PC-9 (cell line): ENCODE results near the gene ASCC3. TPM values are rescaled to one million over a fixed set of nuclear protein-coding genes. Genes with fewer than 3 reads are reported as not detected.

ENCODE experiments used
- BruUV-seq: library from RNA; stranded (reverse); fragments of 400-500 nt; replicated peaks from 2 replicates; lab custom pipeline; 2021; lab: Mats Ljungman, UMichigan
- CTCF ChIA-PET: fragments of 300-600 bp; sonication (Branson Sonifier 250); formaldehyde crosslinking; loops from one replicate; lab custom pipeline; 2022; ENCODE audit warnings: antibody characterized with exemption; lab: Charles Lee
- POLR2A ChIA-PET: fragments of 300-600 bp; sonication (Branson Sonifier 250); formaldehyde crosslinking; loops from one replicate; lab custom pipeline; 2022; ENCODE audit warnings: antibody characterized with exemption; ENCODE audit not compliant: unreplicated experiment; lab: Charles Lee
- DNase-seq, 2 experiments: peaks; one replicate each; pipeline versions ENCODE4 v3.0.0 to v3.0.0-alpha.2; 2015 to 2022; ENCODE audit warnings: mixed read lengths in 1 of 2
- H2AFZ ChIP-seq: fragments of 200-600 bp; sonication (generic); 2 replicates; pipeline ENCODE4 v1.8.1; 2017; ENCODE audit warnings: antibody characterized with exemption
- H3F3A ChIP-seq: fragments of 200-600 bp; sonication (generic); 2 replicates; pipeline ENCODE4 v1.8.1; 2017; ENCODE audit warnings: antibody characterized with exemption, mild to moderate bottlenecking, low read depth; ENCODE audit not compliant: insufficient read depth
- H3K27ac ChIP-seq: fragments of 200-600 bp; sonication (generic); 2 replicates; pipeline ENCODE4 v1.6.1; 2016; ENCODE audit warnings: mixed run types
- H3K27me3 ChIP-seq: fragments of 200-600 bp; sonication (generic); 2 replicates; pipeline ENCODE4 v1.6.1; 2016; ENCODE audit warnings: low read depth, mixed run types; ENCODE audit not compliant: insufficient read depth
- H3K36me3 ChIP-seq: fragments of 200-600 bp; sonication (generic); 2 replicates; pipeline ENCODE4 v1.6.1; 2016; ENCODE audit warnings: low read depth, mixed run types
- H3K4me1 ChIP-seq: fragments of 200-600 bp; sonication (generic); replicated peaks from 2 replicates; pipeline ENCODE4 v1.6.1; 2016; ENCODE audit warnings: mixed run types; ENCODE audit not compliant: insufficient read depth
- H3K4me2 ChIP-seq: fragments of 200-600 bp; sonication (generic); 2 replicates; pipeline ENCODE4 v1.6.1; 2017; ENCODE audit warnings: mixed run types
- H3K4me3 ChIP-seq: fragments of 200-600 bp; sonication (generic); 2 replicates; pipeline ENCODE4 v1.6.1; 2016; ENCODE audit warnings: mixed run types
- H3K79me2 ChIP-seq: fragments of 200-600 bp; sonication (generic); 2 replicates; pipeline ENCODE4 v1.6.1; 2017; ENCODE audit warnings: low read depth, mixed run types
- H3K9me2 ChIP-seq: fragments of 200-600 bp; sonication (generic); 2 replicates; pipeline ENCODE4 v1.8.1; 2017; ENCODE audit warnings: mild to moderate bottlenecking; ENCODE audit not compliant: insufficient read depth
- H3K9me3 ChIP-seq: fragments of 200-600 bp; sonication (generic); 2 replicates; pipeline ENCODE4 v1.8.1; 2016; ENCODE audit warnings: low read depth; ENCODE audit not compliant: insufficient read depth
- H4K20me1 ChIP-seq: fragments of 200-600 bp; sonication (generic); 2 replicates; pipeline ENCODE4 v1.8.1; 2017; ENCODE audit not compliant: insufficient read depth
- CTCF ChIP-seq: fragments of 200-600 bp; sonication (generic); conservative IDR thresholded peaks from 2 replicates; pipeline ENCODE4 v1.6.1; 2017; ENCODE audit warnings: mixed run types, antibody characterized with exemption, mild to moderate bottlenecking, moderate library complexity
- EZH2 ChIP-seq: fragments of 200-600 bp; sonication (generic); IDR thresholded peaks from 2 replicates; pipeline ENCODE4 v1.8.0; 2017; ENCODE audit warnings: antibody characterized with exemption, low read depth
- intact Hi-C: fragments of 100-400 bp; cut with micrococcal nuclease; formaldehyde crosslinking; loops from one replicate; pipeline ENCODE4 v1.10.0; 2022; ENCODE audit not compliant: unreplicated experiment
- total RNA-seq: library from RNA; stranded (reverse); gene quantifications from 2 replicates; pipeline ENCODE4 v1.2.3, GENCODE V29; 2021

ASCC3 gene
- total RNA-seq, 1 experiment from 2014 or later = 29.4 TPM

GRCh38 chr6:100918152-100918551 is 37.0 kb upstream of the ASCC3 start:
- POLR2A ChIA-PET = interaction anchor here (0.6 kb wide), 1 partner anchor 170 kb away, joined by 3 read pairs; no protein-coding TSS in a partner anchor
- Histone ChIP-seq H3K36me3 (no peaks in the 10 kb centered on the region), H3K79me2 (no peaks in the 10 kb centered on the region), H3K4me3 (no peak overlapping the region), H3K27ac (no peak overlapping the region), H3F3A (no peaks in the 10 kb centered on the region; the same call in 1 of the 2 replicates), H3K4me2 (no peak overlapping the region), H2AFZ (no peak overlapping the region), H3K4me1 (no peaks in the 10 kb centered on the region), H3K9me3 (no peaks in the 10 kb centered on the region), H3K27me3 (no peaks in the 10 kb centered on the region), H4K20me1 (no peaks in the 10 kb centered on the region), H3K9me2 (no peaks in the 10 kb centered on the region; the same call in 1 of the 2 replicates)
- no peak for TF ChIP-seq CTCF
- intact Hi-C loops = no loop called here
- DNase-seq = no peak
- no TSS peak for BruUV-seq
- CTCF ChIA-PET = no interaction called here

GRCh38 chr6:100915876-100916275 is 34.7 kb upstream of the ASCC3 start:
- Histone ChIP-seq H3K27me3 (no peaks in the 10 kb centered on the region), H2AFZ (no peak overlapping the region), H3K36me3 (no peaks in the 10 kb centered on the region), H3K4me2 (no peak overlapping the region), H4K20me1 (no peaks in the 10 kb centered on the region), H3K9me2 (no peaks in the 10 kb centered on the region), H3K27ac (no peak overlapping the region), H3K9me3 (no peaks in the 10 kb centered on the region), H3F3A (no peaks in the 10 kb centered on the region), H3K4me3 (no peak overlapping the region), H3K79me2 (no peaks in the 10 kb centered on the region), H3K4me1 (no peaks in the 10 kb centered on the region)
- intact Hi-C loops = no loop called here
- POLR2A ChIA-PET = no interaction called here
- TF ChIP-seq CTCF (no peak), EZH2 (no peak)
- BruUV-seq = no TSS peak
- CTCF ChIA-PET = no interaction called here
- no peak for DNase-seq

- TF ChIP-seq EZH2 = no peak
- no peak for TF ChIP-seq CTCF
- H3F3A ChIP-seq = no peaks in the 10 kb centered on the region
- H3K27me3 ChIP-seq = no peaks in the 10 kb centered on the region
- no peaks in the 10 kb centered on the region for H3K36me3 ChIP-seq
- H3K4me3 ChIP-seq = no peak overlapping the region
- no peaks in the 10 kb centered on the region for H4K20me1 ChIP-seq
- no peak overlapping the region for H2AFZ ChIP-seq
- intact Hi-C loops = no loop called here
- no peaks in the 10 kb centered on the region for H3K9me3 ChIP-seq
- BruUV-seq = no TSS peak
- POLR2A ChIA-PET = no interaction called here
- no peak for DNase-seq
- no peaks in the 10 kb centered on the region for H3K79me2 ChIP-seq
- H3K27ac ChIP-seq = no peak overlapping the region
- H3K4me2 ChIP-seq = no peak overlapping the region
- no peaks in the 10 kb centered on the region for H3K4me1 ChIP-seq
- H3K9me2 ChIP-seq = no peaks in the 10 kb centered on the region
- CTCF ChIA-PET = no interaction called here
These were observed 32.5 kb upstream of the ASCC3 start for GRCh38 chr6:100913400-100914276.
